Lower leg skin (tissue), 4 donors: ENCODE results near the gene UTP15. TPM values are rescaled to one million over a fixed set of nuclear protein-coding genes. Genes with fewer than 3 reads are reported as not detected.

ENCODE experiments used
- DNase-seq, 2 donors: peaks; one replicate each; pipeline ENCODE4 v3.0.0-alpha.2; 2019; ENCODE audit warnings: low spot score in 2 of 2
- H3K4me3 ChIP-seq: fragments of 200-600 bp; sonication (generic); 2 replicates; pipeline ENCODE4 v1.5.1; 2017; ENCODE audit warnings: mild to moderate bottlenecking, low read depth; ENCODE audit not compliant: poor library complexity, severe bottlenecking
- POLR2A ChIP-seq, 2 donors: fragments of 450-650 bp; IDR thresholded peaks; one replicate each; pipeline ENCODE4 v1.6.1; 2016 to 2017; ENCODE audit warnings: antibody characterized with exemption in 2 of 2, mild to moderate bottlenecking in 1 of 2, moderate library complexity in 1 of 2
- WGBS, 2 donors: methylation state at CpG; one replicate each; pipeline ENCODE4 v1.1.5; 2018; 5-methylcytosine and 5-hydroxymethylcytosine counted together
- intact Hi-C: fragments of 100-400 bp; cut with DNase I; formaldehyde crosslinking; loops from one replicate; pipeline ENCODE4 v1.15.0; 2023; ENCODE audit warnings: low total_unique reads
- total RNA-seq, 4 donors: library from RNA; depleted of rRNA; stranded (reverse); fragments of >200 nt; gene quantifications; one replicate each; pipeline ENCODE4 v1.1.0, GENCODE V29; 2016
- TF ChIP-seq, protein P1 (sequence below), 3 donors: fragments of 450-650 bp; IDR thresholded peaks; one replicate each; pipeline ENCODE4 v1.5.1; 2016; ENCODE audit warnings: antibody characterized with exemption in 3 of 3, mild to moderate bottlenecking in 3 of 3, moderate library complexity in 2 of 3

The UTP15 gene
- total RNA-seq, 4 donors from 2014 or later, result 13.0 to 37.1 (median 15.4) TPM

DNA sequence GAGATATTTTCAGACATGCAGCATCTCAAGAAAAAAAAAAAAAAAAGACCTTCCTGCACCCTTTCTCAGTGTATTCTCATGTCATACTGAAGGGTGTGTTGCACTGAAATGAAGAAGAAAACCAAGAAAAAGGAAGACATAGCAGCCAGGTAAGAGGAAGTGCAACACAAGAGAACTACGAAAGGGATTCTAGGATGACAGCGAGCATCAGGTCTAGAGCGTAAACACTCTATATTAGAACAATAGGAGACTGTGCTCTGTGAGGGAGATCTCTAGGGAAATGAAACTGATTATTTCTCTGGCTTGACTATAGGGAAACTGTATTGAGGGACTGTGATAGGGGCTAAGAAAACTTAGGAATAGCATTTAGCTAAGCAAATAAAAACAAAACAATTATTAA lies 37.3 kb upstream of the UTP15 start:
- intact Hi-C loops, result no loop called here
- DNase-seq, result no peak
- TF ChIP-seq POLR2A (IDR thresholded peaks at IDR 0.05), result no peak
- TF ChIP-seq, protein P1, sequence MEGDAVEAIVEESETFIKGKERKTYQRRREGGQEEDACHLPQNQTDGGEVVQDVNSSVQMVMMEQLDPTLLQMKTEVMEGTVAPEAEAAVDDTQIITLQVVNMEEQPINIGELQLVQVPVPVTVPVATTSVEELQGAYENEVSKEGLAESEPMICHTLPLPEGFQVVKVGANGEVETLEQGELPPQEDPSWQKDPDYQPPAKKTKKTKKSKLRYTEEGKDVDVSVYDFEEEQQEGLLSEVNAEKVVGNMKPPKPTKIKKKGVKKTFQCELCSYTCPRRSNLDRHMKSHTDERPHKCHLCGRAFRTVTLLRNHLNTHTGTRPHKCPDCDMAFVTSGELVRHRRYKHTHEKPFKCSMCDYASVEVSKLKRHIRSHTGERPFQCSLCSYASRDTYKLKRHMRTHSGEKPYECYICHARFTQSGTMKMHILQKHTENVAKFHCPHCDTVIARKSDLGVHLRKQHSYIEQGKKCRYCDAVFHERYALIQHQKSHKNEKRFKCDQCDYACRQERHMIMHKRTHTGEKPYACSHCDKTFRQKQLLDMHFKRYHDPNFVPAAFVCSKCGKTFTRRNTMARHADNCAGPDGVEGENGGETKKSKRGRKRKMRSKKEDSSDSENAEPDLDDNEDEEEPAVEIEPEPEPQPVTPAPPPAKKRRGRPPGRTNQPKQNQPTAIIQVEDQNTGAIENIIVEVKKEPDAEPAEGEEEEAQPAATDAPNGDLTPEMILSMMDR (IDR thresholded peaks at IDR 0.05), result no peak
- WGBS, 2 donors, result 73 to 77% methylated on average over 3 of the region's 3 CpGs
- no peak overlapping the region for H3K4me3 ChIP-seq

DNA sequence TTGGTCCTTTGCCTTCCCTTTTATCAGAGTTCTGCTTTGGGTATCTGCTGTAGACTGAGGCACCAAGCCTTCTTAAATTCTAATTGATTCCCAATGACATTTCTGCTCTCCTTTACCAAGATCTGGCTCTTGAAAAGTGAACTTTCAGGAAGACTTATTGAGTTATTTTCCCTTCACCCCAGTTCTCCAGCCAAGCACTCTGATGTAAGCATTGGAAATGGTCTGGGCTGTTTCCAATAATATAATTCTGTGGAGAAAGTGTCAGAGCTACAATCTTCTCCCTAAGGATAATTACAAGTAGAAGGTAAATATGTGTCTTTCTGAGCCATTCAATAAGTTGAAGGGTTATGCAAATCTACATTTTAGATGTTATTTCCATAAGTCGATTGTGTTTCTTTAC lies 36.5 kb upstream of the UTP15 start:
- no peak overlapping the region for H3K4me3 ChIP-seq
- intact Hi-C loops, result no loop called here
- 89% methylated on average over 1 of the region's 1 CpG for WGBS, 2 donors
- DNase-seq, result no peak
- TF ChIP-seq POLR2A (IDR thresholded peaks at IDR 0.05), result no peak
- TF ChIP-seq, protein P1 (IDR thresholded peaks at IDR 0.05), result no peak

- no peak for TF ChIP-seq POLR2A (IDR thresholded peaks at IDR 0.05)
- TF ChIP-seq, protein P1 (IDR thresholded peaks at IDR 0.05), result no peak
- intact Hi-C loops, result no loop called here
- 91 to 93% methylated on average over 1 of the region's 1 CpG for WGBS, 2 donors
- DNase-seq, result no peak
- no peak overlapping the region for H3K4me3 ChIP-seq
These were observed 34.2 kb upstream of the UTP15 start for GRCh38 chr5:73531356-73531755.

- no peak overlapping the region for H3K4me3 ChIP-seq
- no peak for DNase-seq
- intact Hi-C loops, result no loop called here
- whole genome bisulfite sequencing, 2 donors, result 75 to 82% methylated on average over 5 of the region's 5 CpGs
- no peak for TF ChIP-seq POLR2A (IDR thresholded peaks at IDR 0.05)
- TF ChIP-seq, protein P1 (IDR thresholded peaks at IDR 0.05), result no peak
These were observed 33.3 kb upstream of the UTP15 start for GRCh38 chr5:73532195-73532594.

GRCh38 chr5:73534011-73534644 lies 31.4 kb upstream of the UTP15 start:
- 85% methylated on average over 5 of the region's 5 CpGs for WGBS, 2 donors
- intact Hi-C loops, result no loop called here
- no peak overlapping the region for H3K4me3 ChIP-seq
- DNase-seq, result no peak
- TF ChIP-seq POLR2A (IDR thresholded peaks at IDR 0.05), result no peak
- TF ChIP-seq, protein P1 (IDR thresholded peaks at IDR 0.05), result no peak

- intact Hi-C loops, result no loop called here
- 89 to 99% methylated on average over 2 of the region's 2 CpGs for WGBS, 2 donors
- DNase-seq, result no peak
- no peak for TF ChIP-seq POLR2A (IDR thresholded peaks at IDR 0.05)
- TF ChIP-seq, protein P1 (IDR thresholded peaks at IDR 0.05), result no peak
- no peak overlapping the region for H3K4me3 ChIP-seq
These were observed 30.6 kb upstream of the UTP15 start for GRCh38 chr5:73534971-73535370.
